CD4-positive, alpha-beta T cell treated with Interleukin-17A for 4 hours (primary cell): ENCODE results near the gene FUBP3.
A peak's percentile ranks its signal among the peaks of the same experiment; 100 is the strongest.
"Not testable (repeated sequence)": the region's sequence is repeated elsewhere in the genome, so short reads cannot be mapped to it uniquely, and the experiment has no call there.

Source experiments
- DNase-seq: peaks from one replicate; pipeline ENCODE4 v3.0.0-alpha.2; 2020; ENCODE audit warnings: mixed read lengths

The FUBP3 gene

GRCh38 chr9:130663258-130663976, 84.0 kb downstream of the FUBP3 start:
- no peak for DNase-seq

DNA sequence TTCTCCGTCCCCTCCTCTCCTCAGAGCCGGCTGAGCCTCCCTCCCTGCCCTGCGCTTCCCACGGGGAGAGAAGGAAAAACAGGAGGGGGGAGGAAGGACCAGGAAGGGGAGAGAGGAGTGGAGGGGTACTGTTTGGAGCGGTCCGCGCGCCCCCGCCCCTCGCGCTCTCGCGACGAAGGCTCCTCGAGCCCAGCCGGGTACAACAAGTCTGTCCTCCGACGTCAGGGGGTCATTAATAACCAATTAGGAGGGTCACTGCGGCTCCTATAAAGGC, 84.5 kb downstream of the FUBP3 start:
- DNase-seq = no peak

- DNase-seq = no peak
These were observed 85.1 kb downstream of the FUBP3 start, which contains the start of gene PRDM12 for GRCh38 chr9:130664251-130665028. TSS of gene PRDM12 (plus strand) at chr9:130664594. CDS start at chr9:130664654, 60 bp downstream.

DNA sequence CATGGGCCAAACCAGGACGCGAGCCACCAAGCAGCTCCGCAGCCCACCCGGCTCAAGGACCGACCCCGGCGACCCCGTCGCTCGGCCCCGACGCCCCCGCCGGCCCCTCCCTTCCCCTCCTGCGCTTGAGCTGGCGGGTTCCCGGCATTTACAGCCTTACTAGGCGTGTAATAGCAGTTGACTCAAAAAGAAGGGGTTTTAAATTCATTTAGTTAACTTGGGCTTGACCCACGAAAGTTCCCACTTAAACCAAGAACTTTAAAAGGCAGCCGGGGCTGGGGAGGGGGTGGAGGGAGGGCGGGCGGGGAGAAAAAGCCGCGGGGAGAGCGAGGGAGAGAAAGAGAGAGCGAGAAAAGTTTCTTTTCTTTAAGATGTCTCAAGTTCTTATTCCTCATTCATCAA, 85.7 kb downstream of the FUBP3 start:
- DNase-seq = no peak

GRCh38 chr9:130665431-130666392, 86.3 kb downstream of the FUBP3 start:
- DNase-seq = no peak

DNA sequence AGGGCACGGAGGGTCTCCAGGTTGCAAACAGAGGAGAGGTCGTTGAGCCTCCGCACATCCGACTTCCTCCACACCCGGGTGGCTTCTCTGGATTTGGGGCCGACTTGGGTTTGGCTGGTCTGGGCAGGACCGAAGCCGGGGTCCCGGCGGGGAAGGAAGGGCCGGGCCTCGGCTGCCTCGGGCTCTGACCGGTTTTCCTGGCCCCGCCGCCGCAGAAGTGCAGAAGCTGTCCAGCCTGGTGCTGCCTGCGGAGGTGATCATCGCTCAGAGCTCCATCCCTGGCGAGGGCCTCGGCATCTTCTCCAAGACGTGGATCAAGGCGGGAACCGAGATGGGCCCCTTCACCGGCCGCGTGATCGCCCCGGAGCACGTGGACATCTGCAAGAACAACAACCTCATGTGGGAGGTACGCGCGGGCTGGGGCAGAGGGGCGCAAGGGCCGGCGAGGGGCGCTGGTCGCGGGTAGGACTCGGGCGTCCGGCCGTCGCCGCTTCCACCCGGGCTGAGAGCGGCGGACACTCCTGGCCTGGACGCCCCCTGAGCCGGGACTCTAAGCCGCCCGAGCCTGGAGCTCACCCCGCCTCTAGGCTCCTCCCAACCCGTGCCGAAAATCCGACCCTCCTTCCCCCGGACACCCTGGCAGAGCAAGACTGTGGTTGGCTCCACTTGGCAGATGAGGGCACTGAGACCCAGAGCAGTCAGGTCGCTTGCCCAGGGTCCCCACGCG, 87.2 kb downstream of the FUBP3 start:
- no peak for DNase-seq

DNA sequence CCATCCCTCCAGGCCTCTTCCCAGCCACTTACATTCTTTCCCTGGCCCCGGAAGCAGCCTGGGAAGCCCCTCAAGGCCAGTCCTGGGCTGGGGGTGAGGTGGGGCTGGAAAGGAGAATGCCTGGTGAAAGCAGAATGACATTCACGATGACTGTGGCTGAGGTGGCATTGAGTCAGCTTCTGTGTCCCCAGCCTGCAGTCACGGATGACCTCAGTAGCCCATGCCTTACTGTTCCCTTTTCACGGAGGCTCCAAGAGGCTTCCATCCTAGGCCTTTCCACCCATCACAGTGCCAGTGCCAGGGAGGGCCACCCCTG, 87.7 kb downstream of the FUBP3 start:
- DNase-seq = no peak

DNA sequence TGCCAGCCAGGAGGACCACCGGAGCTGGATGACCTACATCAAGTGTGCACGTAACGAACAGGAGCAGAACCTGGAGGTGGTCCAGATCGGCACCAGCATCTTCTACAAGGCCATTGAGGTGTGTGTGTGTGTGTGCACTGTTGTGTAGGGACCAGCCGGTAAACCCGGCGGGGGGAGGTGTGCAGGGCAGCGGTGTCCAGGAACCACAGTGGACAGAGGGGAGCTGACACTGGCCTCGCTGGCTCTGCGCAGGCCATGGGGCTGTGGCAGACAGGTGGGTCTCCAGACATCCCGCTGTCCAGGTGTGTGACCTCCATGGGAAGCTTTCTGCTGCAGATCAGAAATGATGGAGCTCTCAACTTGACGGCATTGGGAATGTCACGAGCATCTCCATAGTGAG, 88.8 kb downstream of the FUBP3 start:
- DNase-seq = no peak

- DNase-seq = no peak
These were observed 89.3 kb downstream of the FUBP3 start for GRCh38 chr9:130668659-130669058.

- no peak for DNase-seq
These were observed 90.6 kb downstream of the FUBP3 start for GRCh38 chr9:130669965-130670364.

GRCh38 chr9:130670644-130671043, 91.3 kb downstream of the FUBP3 start:
- no peak for DNase-seq

DNA sequence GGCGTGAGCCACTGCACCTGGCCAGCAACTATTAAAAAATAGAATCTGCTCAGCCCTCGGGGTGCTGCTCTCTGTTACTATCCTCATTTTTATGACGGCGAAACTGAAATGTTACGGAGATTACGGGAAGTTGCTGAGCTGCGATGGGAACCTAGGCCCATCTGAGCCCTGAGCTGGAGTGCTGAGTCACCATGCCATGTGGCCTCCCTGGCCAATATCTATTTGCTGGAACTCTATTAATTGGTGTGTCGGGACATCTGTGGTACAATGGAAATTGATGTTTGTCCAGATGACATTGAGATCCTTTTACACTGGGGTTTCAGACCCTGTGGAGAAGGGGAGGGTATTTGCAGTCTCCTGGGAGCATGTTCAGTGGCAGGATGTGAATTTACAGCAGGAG, 93.1 kb downstream of the FUBP3 start:
- DNase-seq = no peak

DNA sequence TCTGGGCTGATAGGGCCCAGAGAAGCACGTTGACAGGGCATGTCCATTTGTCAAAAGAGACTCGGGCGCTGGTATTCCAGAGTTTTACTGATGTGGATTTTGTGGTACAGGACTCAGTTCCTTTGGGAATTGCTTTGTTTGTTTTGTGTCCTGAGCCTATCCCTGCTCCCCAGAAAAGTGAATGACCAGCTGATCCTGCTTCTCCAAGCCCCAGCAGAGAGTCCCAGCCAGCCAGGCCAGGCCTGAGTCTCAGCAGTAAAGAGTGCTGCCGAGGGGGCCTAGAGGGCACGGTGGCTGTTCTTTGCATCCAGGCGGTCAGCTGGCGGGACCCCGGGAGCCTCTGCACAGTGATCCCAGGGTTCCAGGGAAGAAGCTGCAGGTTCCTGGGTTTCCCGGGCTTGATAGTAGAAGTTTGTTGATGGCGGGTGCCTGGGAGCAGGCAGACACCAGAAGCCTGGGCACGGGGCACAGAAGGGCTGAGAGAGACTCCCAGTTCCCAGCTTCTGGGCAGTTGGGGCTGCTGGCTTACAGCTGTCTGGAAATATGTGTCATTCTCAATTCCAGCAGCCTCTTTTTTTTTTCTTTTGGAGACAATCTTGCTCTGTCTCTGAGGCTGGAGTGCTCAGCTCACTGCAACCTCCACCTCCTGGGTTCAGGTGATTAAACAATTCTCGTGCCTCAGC, 93.7 kb downstream of the FUBP3 start:
- DNase-seq = no peak

- DNase-seq = no peak
These were observed 96.0 kb downstream of the FUBP3 start for GRCh38 chr9:130675396-130675795.

- DNase-seq = no peak
These were observed 97.9 kb downstream of the FUBP3 start for GRCh38 chr9:130677252-130677651.

- peak; percentile 72 for DNase-seq
These were observed 101.7 kb downstream of the FUBP3 start for GRCh38 chr9:130680836-130681768.

GRCh38 chr9:130681769-130682420, 102.5 kb downstream of the FUBP3 start:
- DNase-seq = peak; percentile 19

GRCh38 chr9:130682421-130683121, 103.2 kb downstream of the FUBP3 start:
- DNase-seq = peak; percentile 75

DNA sequence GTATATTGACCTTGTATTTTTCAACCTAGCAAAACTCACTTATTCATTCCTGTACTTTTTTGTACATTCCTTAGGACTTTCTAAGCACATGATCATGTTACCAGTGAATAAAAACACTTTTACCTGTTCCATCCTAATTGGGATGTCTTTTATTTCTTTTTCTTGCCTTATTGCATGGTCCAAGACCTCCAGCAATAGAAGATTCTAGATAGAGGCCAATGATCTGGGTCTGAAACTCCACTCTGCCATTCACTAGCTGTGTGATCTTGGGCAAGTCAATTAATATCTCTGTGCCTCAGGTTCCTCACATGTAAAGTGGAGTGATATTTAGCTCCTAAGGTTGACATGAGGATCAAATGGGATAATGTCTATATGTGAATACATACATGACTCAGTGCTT, 105.7 kb downstream of the FUBP3 start:
- DNase-seq = no peak

DNA sequence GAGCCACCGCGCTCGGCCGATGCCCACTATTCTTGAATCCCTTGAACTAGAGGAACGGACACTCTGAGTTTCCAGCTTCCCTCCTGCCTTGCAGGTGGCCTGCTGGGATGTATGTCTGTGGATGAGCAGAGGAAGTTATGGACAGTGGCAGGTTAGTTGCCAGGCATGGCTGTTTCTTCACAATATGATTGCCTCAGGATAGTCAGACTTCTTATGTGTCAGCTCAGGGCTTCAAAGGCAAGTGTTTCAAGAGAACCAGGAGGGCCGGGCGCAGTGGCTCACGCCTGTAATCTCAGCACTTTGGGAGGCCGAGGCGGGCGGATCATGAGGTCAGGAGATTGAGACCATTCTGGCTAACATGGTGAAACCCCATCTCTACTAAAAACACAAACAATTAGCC, 106.6 kb downstream of the FUBP3 start:
- not testable (repeated sequence) for DNase-seq
